HUDEP-2 (cell line): Measurements from ENCODE around the gene CD320.
A peak's percentile ranks its signal among the peaks of the same experiment; 100 is the strongest.

Source experiments
- DNase-seq, 76 experiments: peaks; one replicate each; lab custom pipeline; 2025; ENCODE audit not compliant: unreplicated experiment in 76 of 76; lab: John Stamatoyannopoulos, UW

The CD320 gene

GRCh38 chr19:8255426-8256125 lies 52.6 kb downstream of the CD320 start:
- no peak for DNase-seq

- no peak for DNase-seq
These were observed 53.7 kb downstream of the CD320 start for GRCh38 chr19:8254286-8255001.

- DNase-seq: no peak
These were observed 54.5 kb downstream of the CD320 start for GRCh38 chr19:8253678-8254077.

- peak in 72 of 76 experiments; percentile 16 to 90 (median 71) for DNase-seq
These were observed 55.1 kb downstream of the CD320 start for GRCh38 chr19:8252922-8253589.
